SK-N-MC (cell line): ENCODE data around the gene MYO10.
A peak's percentile ranks its signal among the peaks of the same experiment; 100 is the strongest.

ENCODE experiments used
- DNase-seq: peaks from one replicate; pipeline ENCODE4 v3.0.0-alpha.2; 2011; ENCODE audit warnings: low read depth, low spot score
- H3K27ac ChIP-seq: fragments of 200-600 bp; sonication (generic); 2 replicates; pipeline ENCODE4 v1.5.1; 2016; ENCODE audit warnings: mixed run types
- H3K36me3 ChIP-seq: fragments of 200-600 bp; sonication (generic); 2 replicates; pipeline ENCODE4 v1.6.1; 2017; ENCODE audit warnings: antibody characterized with exemption, low read length, mixed read lengths; ENCODE audit not compliant: insufficient read depth
- H3K4me3 ChIP-seq: fragments of 200-600 bp; sonication (generic); 2 replicates; pipeline ENCODE4 v1.5.1; 2016
- H3K9ac ChIP-seq: fragments of 200-600 bp; sonication (generic); 2 replicates; pipeline ENCODE4 v1.8.0; 2017; ENCODE audit warnings: mixed run types, mixed read lengths; ENCODE audit not compliant: insufficient read length
- H3K9me3 ChIP-seq: fragments of 200-600 bp; sonication (generic); 2 replicates; pipeline ENCODE4 v1.6.1; 2017; ENCODE audit warnings: low read depth, mild to moderate bottlenecking, antibody characterized with exemption, low read length, moderate library complexity, mixed read lengths
- EZH2 ChIP-seq: fragments of 200-600 bp; sonication (generic); IDR thresholded peaks from one replicate; pipeline ENCODE4 v1.6.1; 2017; ENCODE audit warnings: antibody characterized with exemption
- FOXP2 ChIP-seq: optimal IDR thresholded peaks from 2 replicates; pipeline ENCODE3; 2011; ENCODE audit warnings: mild to moderate bottlenecking, moderate library complexity; ENCODE audit not compliant: insufficient read depth; ENCODE audit errors: extremely low read length, control extremely low read depth
- POLR2AphosphoS5 ChIP-seq: IDR thresholded peaks from 2 replicates; pipeline ENCODE4 v1.6.1; 2012; ENCODE audit warnings: mild to moderate bottlenecking, low read depth, low read length, borderline replicate concordance

MYO10 gene

DNA sequence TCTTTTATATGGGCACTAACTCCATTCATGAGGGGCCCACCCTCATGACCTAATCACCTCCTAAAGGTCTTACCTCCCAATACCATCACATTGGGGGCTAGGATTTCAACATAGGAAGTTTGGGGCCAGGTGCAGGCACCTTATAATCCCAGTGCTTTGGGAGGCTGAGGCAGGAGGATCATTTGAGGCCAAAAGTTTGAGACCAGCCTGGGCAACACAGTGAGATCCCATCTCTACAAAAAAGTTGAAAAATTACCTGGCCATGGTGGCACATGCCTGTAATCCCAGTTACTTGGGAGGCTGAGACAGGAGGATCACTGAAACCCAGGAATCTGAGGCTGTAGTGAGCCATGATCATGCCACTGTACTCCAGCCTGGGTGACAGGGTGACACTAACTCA is 76.7 kb downstream of the MYO10 start:
- H3K27ac ChIP-seq, result peak overlapping the region; percentile 71; the same call in 1 of the 2 replicates
- DNase-seq, result no peak
- H3K36me3 ChIP-seq, result peaks cover 87% of the 10 kb centered on the region
- no peak overlapping the region for H3K9ac ChIP-seq
- no peaks in the 10 kb centered on the region for H3K9me3 ChIP-seq
- TF ChIP-seq EZH2, result no peak
- no peak overlapping the region for H3K4me3 ChIP-seq

DNA sequence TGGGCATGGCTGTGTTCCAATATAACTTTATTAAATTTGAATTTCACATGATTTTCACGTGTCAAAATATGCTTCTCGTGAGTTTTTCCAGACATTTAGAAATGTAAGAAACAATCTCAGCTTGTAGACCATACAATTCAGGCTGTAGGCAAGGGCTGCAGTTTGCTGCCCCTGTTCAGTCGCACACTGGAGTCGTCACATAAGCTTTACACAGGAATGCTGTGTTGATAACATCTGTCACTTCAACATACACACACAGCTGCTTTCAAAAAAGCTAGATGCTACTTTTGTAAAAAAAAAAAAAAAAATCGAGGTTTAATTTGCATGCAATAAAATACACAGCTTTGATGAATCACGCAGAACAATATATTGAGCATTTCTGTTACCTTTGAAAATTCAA is 77.9 kb downstream of the MYO10 start:
- TF ChIP-seq EZH2 (no peak), POLR2AphosphoS5 (no peak), FOXP2 (no peak)
- no peak overlapping the region for H3K4me3 ChIP-seq
- H3K9me3 ChIP-seq, result no peaks in the 10 kb centered on the region
- peaks cover 75% of the 10 kb centered on the region for H3K36me3 ChIP-seq
- peak overlapping the region; percentile 71 for H3K27ac ChIP-seq
- no peak overlapping the region for H3K9ac ChIP-seq
- no peak for DNase-seq

DNA sequence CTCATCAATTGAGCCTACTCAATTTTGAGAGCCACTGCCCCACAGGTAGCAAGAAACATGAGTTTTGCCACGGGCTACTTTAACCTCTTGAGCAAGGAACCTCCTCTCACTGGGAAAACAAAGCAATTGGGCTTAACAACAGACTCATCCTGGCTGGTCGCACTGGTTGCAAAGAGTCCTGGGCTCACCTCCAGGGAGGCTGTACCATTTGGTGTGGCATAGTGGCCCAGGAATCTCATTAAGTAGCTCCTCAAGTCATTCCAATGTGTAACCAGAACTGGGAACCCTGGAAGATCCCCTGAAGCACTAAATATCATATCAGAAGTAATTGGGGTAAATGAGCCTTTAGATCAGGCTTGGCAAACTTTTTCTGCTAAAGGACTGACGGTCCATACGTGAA is 78.5 kb downstream of the MYO10 start:
- TF ChIP-seq FOXP2 (no peak), POLR2AphosphoS5 (no peak)
- no peak overlapping the region for H3K9ac ChIP-seq
- H3K4me3 ChIP-seq, result no peak overlapping the region
- DNase-seq, result no peak
- peak overlapping the region; percentile 71 for H3K27ac ChIP-seq
- peaks cover 70% of the 10 kb centered on the region for H3K36me3 ChIP-seq
- no peaks in the 10 kb centered on the region for H3K9me3 ChIP-seq

DNA sequence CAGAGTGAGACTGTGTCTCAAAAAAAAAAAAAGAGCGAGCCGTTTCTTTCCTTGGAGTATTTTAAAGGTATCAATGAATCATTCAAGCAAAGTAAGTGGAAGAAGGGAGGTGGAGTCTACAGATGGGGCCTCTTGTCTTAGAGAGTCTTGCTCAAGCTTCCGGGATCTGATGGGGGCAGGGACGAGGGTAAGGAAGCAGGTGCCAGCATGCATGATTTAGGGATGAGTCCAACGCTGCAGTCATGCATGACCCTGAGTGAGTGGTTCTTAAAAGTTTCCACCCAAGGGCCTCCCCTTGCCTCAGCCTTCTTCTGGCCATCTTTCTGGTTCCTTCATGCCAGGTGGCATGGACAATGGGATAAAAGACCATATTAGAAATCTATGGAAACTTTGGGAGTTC is 79.6 kb downstream of the MYO10 start:
- H3K9ac ChIP-seq, result no peak overlapping the region
- peaks cover 61% of the 10 kb centered on the region for H3K36me3 ChIP-seq
- H3K27ac ChIP-seq, result peak overlapping the region; percentile 71
- H3K4me3 ChIP-seq, result no peak overlapping the region
- TF ChIP-seq FOXP2 (no peak), POLR2AphosphoS5 (no peak)
- H3K9me3 ChIP-seq, result no peaks in the 10 kb centered on the region
- no peak for DNase-seq

DNA sequence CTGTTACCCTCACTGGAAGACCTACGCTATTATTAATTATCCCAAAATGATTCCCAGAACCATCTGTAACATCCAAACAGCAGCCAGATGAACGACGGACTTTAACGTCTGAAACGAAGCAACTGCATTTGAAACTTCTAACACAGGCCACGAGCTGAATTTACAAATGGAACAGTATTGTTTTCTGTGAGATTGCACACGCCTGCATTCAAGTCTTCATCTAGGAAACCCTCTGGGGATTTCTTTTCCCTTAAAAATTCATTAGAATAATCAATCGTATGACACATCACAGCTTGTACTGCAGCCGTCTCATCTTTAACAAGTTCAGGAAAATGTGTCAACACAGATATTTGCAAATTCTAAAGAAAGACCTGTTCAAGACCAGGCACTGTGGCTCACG is 80.2 kb downstream of the MYO10 start:
- Histone ChIP-seq H3K9ac (no peak overlapping the region), H3K36me3 (peaks cover 61% of the 10 kb centered on the region), H3K9me3 (no peaks in the 10 kb centered on the region), H3K27ac (peak overlapping the region; percentile 48), H3K4me3 (no peak overlapping the region)
- DNase-seq, result no peak
- TF ChIP-seq POLR2AphosphoS5, result no peak
- TF ChIP-seq FOXP2, result no peak
- no peak for TF ChIP-seq EZH2

DNA sequence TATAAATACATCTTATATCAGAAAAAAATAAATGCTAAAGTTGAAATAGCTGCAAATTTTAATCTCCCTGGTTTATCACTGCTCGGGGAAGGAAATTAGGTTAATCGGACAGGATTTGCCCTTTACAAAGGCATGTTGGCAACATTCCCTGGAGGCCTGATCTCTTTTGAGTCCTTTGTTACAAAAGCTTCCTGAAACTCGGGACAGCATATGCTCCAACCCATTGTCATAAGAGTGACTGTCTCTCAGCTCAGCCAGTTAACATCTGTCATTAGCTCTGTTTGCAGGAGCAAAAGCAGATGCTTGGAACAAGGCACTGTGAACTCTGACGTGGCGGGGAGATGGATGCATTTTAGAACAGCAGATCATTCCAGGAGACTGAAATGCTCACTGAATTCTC is 80.6 kb downstream of the MYO10 start:
- Histone ChIP-seq H3K9ac (no peak overlapping the region), H3K4me3 (no peak overlapping the region), H3K9me3 (no peaks in the 10 kb centered on the region), H3K36me3 (peaks cover 58% of the 10 kb centered on the region), H3K27ac (peak overlapping the region; percentile 27)
- no peak for DNase-seq
- TF ChIP-seq POLR2AphosphoS5 (0 out of 2 replicates have a peak, but pooled peaks have one; percentile 6), EZH2 (no peak), FOXP2 (no peak)

DNA sequence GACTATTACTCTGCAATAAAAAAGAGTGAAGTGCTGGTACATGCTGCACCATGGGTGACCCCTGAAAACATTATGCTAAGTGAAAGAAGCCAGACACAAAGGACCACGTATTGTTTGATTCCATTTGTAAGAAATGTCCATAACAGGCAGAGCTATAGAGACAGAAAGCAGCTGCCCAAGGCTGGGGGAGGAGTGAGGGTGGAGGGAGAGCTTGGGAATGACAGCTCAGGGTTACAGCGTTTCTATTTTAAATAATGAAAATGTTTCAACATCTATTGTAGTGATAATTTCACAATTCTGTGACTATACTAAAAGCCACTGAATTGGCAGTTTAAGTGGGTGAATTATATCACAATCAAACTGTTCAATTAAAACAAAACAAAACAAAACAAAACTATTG is 81.7 kb downstream of the MYO10 start:
- no peak for TF ChIP-seq FOXP2
- no peak for TF ChIP-seq POLR2AphosphoS5
- no peak for TF ChIP-seq EZH2
- Histone ChIP-seq H3K36me3 (peaks cover 53% of the 10 kb centered on the region), H3K27ac (peak overlapping the region; percentile 38; the same call in 1 of the 2 replicates), H3K9me3 (no peaks in the 10 kb centered on the region), H3K9ac (no peak overlapping the region), H3K4me3 (no peak overlapping the region)
- no peak for DNase-seq

DNA sequence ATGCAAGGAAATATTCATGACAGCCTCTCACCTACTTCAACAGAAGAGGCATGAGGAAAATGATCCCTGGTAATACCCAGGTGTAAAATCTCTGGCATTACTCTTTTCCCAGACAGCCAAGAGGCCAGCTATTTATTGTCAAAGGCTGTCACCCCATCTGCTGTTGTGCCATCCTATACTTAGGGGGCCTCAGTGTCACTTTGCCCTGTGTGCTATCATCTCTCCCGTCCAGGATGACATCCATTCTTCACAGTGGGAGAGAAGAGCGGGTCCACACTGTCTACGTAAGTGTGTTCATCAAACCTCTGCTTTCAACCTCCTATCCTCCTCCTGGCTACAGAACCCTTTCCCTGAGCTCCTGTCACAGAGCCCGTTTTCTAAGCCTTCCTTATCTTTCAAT is 82.6 kb downstream of the MYO10 start:
- DNase-seq, result no peak
- Histone ChIP-seq H3K4me3 (no peak overlapping the region), H3K27ac (peak overlapping the region; percentile 30; the same call in 1 of the 2 replicates), H3K9me3 (no peaks in the 10 kb centered on the region), H3K36me3 (peaks cover 53% of the 10 kb centered on the region), H3K9ac (no peak overlapping the region)
- TF ChIP-seq EZH2 (no peak), FOXP2 (no peak), POLR2AphosphoS5 (no peak)

DNA sequence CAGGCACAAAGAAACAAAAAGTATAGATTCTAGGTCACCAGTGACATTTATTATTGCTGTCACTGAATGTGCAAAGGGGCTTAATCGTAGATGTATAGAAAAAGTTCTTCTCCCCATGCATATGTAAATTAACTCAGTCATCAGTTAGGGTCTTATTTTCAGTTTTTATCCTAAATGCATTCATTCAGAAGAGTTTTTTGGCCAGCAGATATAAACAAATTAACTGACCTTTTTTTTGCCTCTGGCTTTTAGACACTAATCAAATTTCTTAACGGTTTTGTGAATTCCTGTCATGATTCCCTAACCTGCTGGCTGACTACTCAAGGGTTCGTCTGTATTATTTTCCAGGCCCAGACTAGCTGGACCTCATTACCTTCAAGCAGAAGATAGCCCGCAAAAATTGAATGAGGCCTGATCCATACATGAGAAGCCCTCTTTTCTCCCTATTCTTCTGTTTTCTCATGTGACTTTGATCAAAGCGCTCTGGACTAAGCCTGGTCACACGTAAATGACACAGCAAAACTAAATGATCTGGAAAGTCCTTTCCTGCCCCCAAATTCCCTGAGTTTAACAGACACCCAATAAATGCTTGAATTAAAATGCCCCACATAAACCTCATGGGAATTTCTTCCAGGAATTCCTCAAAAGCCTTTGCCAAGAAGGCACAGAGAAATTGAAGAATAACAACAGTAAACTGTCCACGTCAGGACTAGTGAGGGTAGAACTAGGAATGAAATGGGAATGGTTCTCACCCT is 83.7 kb downstream of the MYO10 start:
- no peak overlapping the region for H3K4me3 ChIP-seq
- peaks cover 53% of the 10 kb centered on the region for H3K36me3 ChIP-seq
- no peaks in the 10 kb centered on the region for H3K9me3 ChIP-seq
- H3K9ac ChIP-seq, result no peak overlapping the region
- peak overlapping the region; percentile 58; the same call in 1 of the 2 replicates for H3K27ac ChIP-seq
- TF ChIP-seq EZH2 (no peak), FOXP2 (no peak), POLR2AphosphoS5 (no peak)
- DNase-seq, result no peak
